K562 (cell line): ENCODE measurements around the gene SLC5A4. TPM values are rescaled to one million over a fixed set of nuclear protein-coding genes. Genes with fewer than 3 reads are reported as not detected.

Experiments used
- ATAC-seq: fragments of 200-7000 bp; cut with Tn5 transposase; 3 replicates; pipeline ENCODE4 v1.9.1; 2020; ENCODE audit warnings: moderate library complexity
- BruUV-seq: library from RNA; stranded (reverse); fragments of 400-500 nt; replicated peaks from 2 replicates; lab custom pipeline; 2021; lab: Mats Ljungman, UMichigan
- CTCF ChIA-PET: fragments of 300-600 bp; formaldehyde crosslinking; extraction: SDS; loops from one replicate; lab custom pipeline; 2021; ENCODE audit warnings: low intra/inter-chr PET ratio; lab: Yijun Ruan, JAX
- POLR2A ChIA-PET: fragments of 300-600, 350-650 bp; sonication (Branson Sonifier 250); formaldehyde crosslinking; extraction: SDS; loops from one replicate; lab custom pipeline; 2021; ENCODE audit warnings: antibody characterized with exemption, inconsistent platforms; lab: Yijun Ruan, JAX
- DNase-seq, 4 experiments: peaks; one replicate each; pipeline versions ENCODE4 v3.0.0 to v3.0.0-alpha.2; 2011 to 2018; ENCODE audit warnings: low spot score in 3 of 4, mixed read lengths in 3 of 4; ENCODE audit errors: extremely low read depth in 1 of 4
- FAIRE-seq: peaks from 2 replicates; lab custom pipeline; 2011; peaks lifted over from hg19 to GRCh38; lab: Jason Lieb, UNC
- H2AFZ ChIP-seq: 2 replicates; pipeline ENCODE4 v1.6.0; 2011; ENCODE audit warnings: low read depth, low read length, control low read depth, inconsistent platforms
- H3K27ac ChIP-seq: fragments of 200-600 bp; 3 replicates; pipeline ENCODE4 v1.8.0; 2011; ENCODE audit warnings: low read depth, mild to moderate bottlenecking, control low read depth, inconsistent platforms, low read length, moderate library complexity, mixed read lengths; ENCODE audit errors: extremely low read depth
- H3K27me3 ChIP-seq, 2 experiments: fragments of 300-600 bp in 1 of 2; 2 replicates in 1 of 2; 3 replicates in 1 of 2; pipeline versions ENCODE4 v1.6.0 to v1.8.0; 2011; ENCODE audit warnings: inconsistent platforms in 2 of 2, low read length in 2 of 2, mild to moderate bottlenecking in 1 of 2, mixed read lengths in 1 of 2, moderate library complexity in 1 of 2; ENCODE audit not compliant: control insufficient read depth in 2 of 2, insufficient read depth in 2 of 2
- H3K36me3 ChIP-seq: fragments of 300-600 bp; 3 replicates; pipeline ENCODE4 v1.8.0; 2011; ENCODE audit warnings: mild to moderate bottlenecking, low read length, inconsistent platforms; ENCODE audit not compliant: control insufficient read depth, insufficient read depth
- H3K4me1 ChIP-seq, 2 experiments: fragments of 200-600 bp in 1 of 2; replicated peaks in 1 of 2; 2 replicates in 1 of 2; 3 replicates in 1 of 2; pipeline versions ENCODE4 v1.5.1 to v1.8.0; 2011; ENCODE audit warnings: inconsistent platforms in 2 of 2, low read length in 2 of 2, mild to moderate bottlenecking in 1 of 2, mixed read lengths in 1 of 2, moderate library complexity in 1 of 2; ENCODE audit not compliant: control insufficient read depth in 2 of 2, insufficient read depth in 2 of 2
- H3K4me2 ChIP-seq: 2 replicates; pipeline ENCODE4 v1.6.1; 2011; ENCODE audit warnings: low read length, control low read depth, inconsistent platforms, mixed read lengths; ENCODE audit not compliant: insufficient read depth
- H3K4me3 ChIP-seq: fragments of 200-600 bp; sonication (generic), shearing (Covaris generic); 2 replicates; pipeline ENCODE4 v1.5.1; 2016; ENCODE audit warnings: control low read depth, inconsistent platforms
- H3K79me2 ChIP-seq: fragments of 200-600 bp; 3 replicates; pipeline ENCODE4 v1.8.0; 2011; ENCODE audit warnings: low read length, inconsistent platforms; ENCODE audit not compliant: control insufficient read depth, insufficient read depth
- H3K9ac ChIP-seq, 2 experiments: 2 replicates each; pipeline versions ENCODE4 v1.6.0 to v1.6.1; 2011; ENCODE audit warnings: low read depth in 2 of 2, low read length in 2 of 2, control low read depth in 1 of 2, inconsistent platforms in 1 of 2, mild to moderate bottlenecking in 1 of 2, mixed read lengths in 1 of 2; ENCODE audit not compliant: insufficient read depth in 1 of 2
- H3K9me1 ChIP-seq: one replicate; pipeline ENCODE4 v1.6.0; 2011; ENCODE audit warnings: inconsistent platforms, mild to moderate bottlenecking, low read length, moderate library complexity; ENCODE audit not compliant: control insufficient read depth, insufficient read depth
- H3K9me3 ChIP-seq: replicated peaks from 2 replicates; pipeline ENCODE4 v1.5.1; 2011; ENCODE audit warnings: low read depth, low read length, inconsistent platforms; ENCODE audit not compliant: control insufficient read depth, insufficient read depth
- H4K20me1 ChIP-seq: replicated peaks from 2 replicates; pipeline ENCODE4 v1.6.1; 2011; ENCODE audit warnings: low read length, inconsistent platforms, mixed read lengths; ENCODE audit not compliant: control insufficient read depth, insufficient read depth
- CC2D1A ChIP-seq: fragments of 450-650 bp; IDR thresholded peaks from 2 replicates; pipeline ENCODE4 v1.6.1; 2017; ENCODE audit warnings: mild to moderate bottlenecking
- CREM ChIP-seq: IDR thresholded peaks from 2 replicates; pipeline ENCODE4 v1.6.1; 2014; ENCODE audit warnings: antibody characterized with exemption, low read depth
- DPF2 ChIP-seq: fragments of 450-650 bp; IDR thresholded peaks from 2 replicates; pipeline ENCODE4 v1.6.1; 2016
- IFI16 ChIP-seq: fragments of 250-450 bp; sonication (Bioruptor Pico); IDR thresholded peaks from 2 replicates; pipeline ENCODE4 v2.1.2; 2022; ENCODE audit warnings: mild to moderate bottlenecking, inconsistent platforms
- MAZ ChIP-seq, 2 experiments: fragments of 450-650 bp in 1 of 2; sonication (generic) in 1 of 2; formaldehyde crosslinking; IDR thresholded peaks in 1 of 2; conservative IDR thresholded peaks in 1 of 2; 2 replicates each; pipeline versions ENCODE4 v1.4.0 to v1.5.0; 2020; ENCODE audit warnings: mild to moderate bottlenecking in 1 of 2, missing genetic modification reagents in 1 of 2
- MNT ChIP-seq, 2 experiments: fragments of 450-650 bp; conservative IDR thresholded peaks; 2 replicates each; pipeline ENCODE4 v1.6.1; 2017; ENCODE audit warnings: mild to moderate bottlenecking in 2 of 2, moderate library complexity in 2 of 2
- NFYB ChIP-seq: IDR thresholded peaks from 2 replicates; pipeline ENCODE4 v1.6.1; 2011; ENCODE audit warnings: mild to moderate bottlenecking, moderate library complexity; ENCODE audit not compliant: insufficient read length; ENCODE audit errors: extremely low read depth
- PTTG1 ChIP-seq: fragments of 450-650 bp; IDR thresholded peaks from 2 replicates; pipeline ENCODE4 v1.6.1; 2016; ENCODE audit warnings: low read depth, mild to moderate bottlenecking, missing genetic modification characterization, missing compliant biosample characterization
- RUNX1 ChIP-seq: sonication (generic); IDR thresholded peaks from 2 replicates; pipeline ENCODE4 v1.6.1; 2016; ENCODE audit warnings: antibody characterized with exemption, low read depth
- STAG1 ChIP-seq: sonication (generic); formaldehyde crosslinking; IDR thresholded peaks from 2 replicates; pipeline ENCODE4 v1.5.0; 2020; ENCODE audit warnings: missing genetic modification reagents, borderline replicate concordance
- TEAD2 ChIP-seq: fragments of 450-650 bp; IDR thresholded peaks from 2 replicates; pipeline ENCODE4 v1.6.1; 2016; ENCODE audit warnings: missing genetic modification characterization, control low read depth, missing compliant biosample characterization
- ZNF224 ChIP-seq: sonication (generic); formaldehyde crosslinking; IDR thresholded peaks from 2 replicates; pipeline ENCODE4 v1.8.0; 2022; ENCODE audit warnings: mild to moderate bottlenecking, missing genetic modification reagents
- ZNF232 ChIP-seq: sonication (generic); formaldehyde crosslinking; IDR thresholded peaks from 2 replicates; pipeline ENCODE4 v1.8.0; 2022; ENCODE audit warnings: mild to moderate bottlenecking, missing genetic modification reagents
- ZNF280B ChIP-seq: fragments of 250-450 bp; sonication (Bioruptor Pico); IDR thresholded peaks from 2 replicates; pipeline ENCODE4 v1.5.1; 2021; ENCODE audit warnings: mild to moderate bottlenecking
- ZNF436 ChIP-seq: fragments of 250-450, 450-650 bp; sonication (Bioruptor Pico); formaldehyde crosslinking; IDR thresholded peaks from 2 replicates; pipeline ENCODE4 v1.7.0; 2020; ENCODE audit warnings: mild to moderate bottlenecking
- ZNF639 ChIP-seq, 2 experiments: fragments of 200-800 bp in 1 of 2; sonication (Bioruptor generic) in 1 of 2; sonication (generic) in 1 of 2; formaldehyde crosslinking in 1 of 2; IDR thresholded peaks in 1 of 2; conservative IDR thresholded peaks in 1 of 2; 2 replicates each; pipeline versions ENCODE4 v1.5.0 to v1.6.1; 2016 to 2020; ENCODE audit warnings: missing compliant biosample characterization in 1 of 2, missing genetic modification characterization in 1 of 2, missing genetic modification reagents in 1 of 2
- WGBS: fragments of 100-300 bp; shearing (Covaris generic); methylation state at CpG from one replicate; pipeline ENCODE4 v1.1.6; 2016; ENCODE audit warnings: low coverage, mixed read lengths; ENCODE audit not compliant: insufficient coverage; ENCODE audit errors: missing lambda C conversion rate; 5-methylcytosine and 5-hydroxymethylcytosine counted together
- in situ Hi-C: fragments of 300-500 bp; cut with MboI; formaldehyde crosslinking; loops from 4 replicates; pipeline ENCODE4 v1.15.0; 2018; ENCODE audit warnings: inconsistent platforms, mixed read lengths
- intact Hi-C: fragments of 100-400 bp; cut with micrococcal nuclease; formaldehyde crosslinking; loops from 2 replicates; pipeline ENCODE4 v1.14.2; 2022
- polyA plus RNA-seq, 8 experiments: library from polyadenylated mRNA; depleted of rRNA in 4 of 8; stranded (reverse) in 5 of 8; unstranded in 3 of 8; fragments of >200 nt; fragmentation: Nextera tagmentation in 2 of 8; fragmentation: Illumina TruSeq in 1 of 8; extraction: Ambion mirVana in 2 of 8; extraction: Trizol in 1 of 8; gene quantifications; 2 replicates each; pipeline versions ENCODE4 v1.2.1 to v1.2.3, GENCODE V29; 2011 to 2014; ENCODE audit warnings: inconsistent platforms in 1 of 8, missing spikeins in 1 of 8
- total RNA-seq, 7 experiments: library from RNA; depleted of rRNA in 6 of 7; stranded (reverse); fragments of >200 nt in 6 of 7; fragmentation: Illumina TruSeq in 2 of 7; extraction: Trizol in 2 of 7; gene quantifications; 2 replicates each; pipeline versions ENCODE4 v1.2.1 to v1.2.3, GENCODE V29; 2011 to 2021; ENCODE audit warnings: low replicate concordance in 1 of 7
- TF ChIP-seq, protein P1 (sequence below): fragments of 450-650 bp; IDR thresholded peaks from 2 replicates; pipeline ENCODE4 v1.6.1; 2017; ENCODE audit warnings: antibody characterized with exemption

Gene SLC5A4
- total and polyA plus RNA-seq, 9 of the 15 experiments (the other 6 are each of a cell fraction or from before 2014, with no cell fraction given), result not detected

GRCh38 chr22:32211011-32211410 is 44.1 kb downstream of the SLC5A4 start:
- Histone ChIP-seq H3K4me2 (no peak overlapping the region), H3K4me3 (no peak overlapping the region), H2AFZ (no peak overlapping the region), H3K36me3 (no peaks in the 10 kb centered on the region), H3K27ac (no peak overlapping the region), H3K79me2 (no peaks in the 10 kb centered on the region), H3K9me3 (no peaks in the 10 kb centered on the region), H3K27me3 (no peaks in the 10 kb centered on the region; a peak in 1 of 5 replicates), H4K20me1 (no peaks in the 10 kb centered on the region), H3K9ac (no peak overlapping the region), H3K4me1 (peaks cover 0 to 5% of the 10 kb centered on the region in 2 experiments; a peak in 1 of 5 replicates)
- CTCF ChIA-PET, result no interaction called here
- intact Hi-C loops (no loop called here), in situ Hi-C loops (no loop called here)
- WGBS, result 0% methylated on average over 6 of the region's 7 CpGs
- FAIRE-seq, result no peak
- no TSS peak for BruUV-seq
- DNase-seq, result no peak
- no peak for ATAC-seq
- TF ChIP-seq ZNF436 (CRISPR knock-in tag), result no peak
- no peak for TF ChIP-seq ZNF224 (CRISPR knock-in tag)
- TF ChIP-seq MNT (conservative IDR thresholded peaks at IDR 0.05), result no peak
- TF ChIP-seq DPF2, result no peak
- no peak for TF ChIP-seq ZNF280B (CRISPR knock-in tag)
- no peak for TF ChIP-seq PTTG1 (tag)
- TF ChIP-seq MAZ (CRISPR knock-in tag; conservative IDR thresholded peaks at IDR 0.05 in 1 of 2, IDR thresholded peaks at IDR 0.05 in 1 of 2), result no peak
- TF ChIP-seq CREM, result no peak
- TF ChIP-seq NFYB, result no peak
- TF ChIP-seq STAG1 (CRISPR knock-in tag), result no peak
- TF ChIP-seq RUNX1, result no peak
- TF ChIP-seq ZNF639 (CRISPR knock-in tag; conservative IDR thresholded peaks at IDR 0.05 in 1 of 2, IDR thresholded peaks at IDR 0.05 in 1 of 2), result no peak
- no peak for TF ChIP-seq IFI16 (CRISPR knock-in tag)
- TF ChIP-seq, protein P1, sequence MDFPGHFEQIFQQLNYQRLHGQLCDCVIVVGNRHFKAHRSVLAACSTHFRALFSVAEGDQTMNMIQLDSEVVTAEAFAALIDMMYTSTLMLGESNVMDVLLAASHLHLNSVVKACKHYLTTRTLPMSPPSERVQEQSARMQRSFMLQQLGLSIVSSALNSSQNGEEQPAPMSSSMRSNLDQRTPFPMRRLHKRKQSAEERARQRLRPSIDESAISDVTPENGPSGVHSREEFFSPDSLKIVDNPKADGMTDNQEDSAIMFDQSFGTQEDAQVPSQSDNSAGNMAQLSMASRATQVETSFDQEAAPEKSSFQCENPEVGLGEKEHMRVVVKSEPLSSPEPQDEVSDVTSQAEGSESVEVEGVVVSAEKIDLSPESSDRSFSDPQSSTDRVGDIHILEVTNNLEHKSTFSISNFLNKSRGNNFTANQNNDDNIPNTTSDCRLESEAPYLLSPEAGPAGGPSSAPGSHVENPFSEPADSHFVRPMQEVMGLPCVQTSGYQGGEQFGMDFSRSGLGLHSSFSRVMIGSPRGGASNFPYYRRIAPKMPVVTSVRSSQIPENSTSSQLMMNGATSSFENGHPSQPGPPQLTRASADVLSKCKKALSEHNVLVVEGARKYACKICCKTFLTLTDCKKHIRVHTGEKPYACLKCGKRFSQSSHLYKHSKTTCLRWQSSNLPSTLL, result no peak
- TF ChIP-seq ZNF232 (CRISPR knock-in tag), result no peak
- TF ChIP-seq TEAD2, result no peak
- no peak for TF ChIP-seq CC2D1A
- TF ChIP-seq, all 486 proteins: peak for 0
- H3K9me1 ChIP-seq, result no peaks in the 10 kb centered on the region
- POLR2A ChIA-PET, result interaction anchor here (1.2 kb wide), 1 partner anchor 10 kb away, joined by 3 read pairs; no protein-coding TSS in a partner anchor
